HG02938 (cell line): ENCODE data around the gene TDRD5.

ENCODE experiments used
- ATAC-seq: cut with Tn5 transposase; IDR thresholded peaks from one replicate; pipeline ENCODE4 v1.9.1; 2021; ENCODE audit warnings: mild to moderate bottlenecking, moderate library complexity; ENCODE audit not compliant: unreplicated experiment

TDRD5 gene, protein sequence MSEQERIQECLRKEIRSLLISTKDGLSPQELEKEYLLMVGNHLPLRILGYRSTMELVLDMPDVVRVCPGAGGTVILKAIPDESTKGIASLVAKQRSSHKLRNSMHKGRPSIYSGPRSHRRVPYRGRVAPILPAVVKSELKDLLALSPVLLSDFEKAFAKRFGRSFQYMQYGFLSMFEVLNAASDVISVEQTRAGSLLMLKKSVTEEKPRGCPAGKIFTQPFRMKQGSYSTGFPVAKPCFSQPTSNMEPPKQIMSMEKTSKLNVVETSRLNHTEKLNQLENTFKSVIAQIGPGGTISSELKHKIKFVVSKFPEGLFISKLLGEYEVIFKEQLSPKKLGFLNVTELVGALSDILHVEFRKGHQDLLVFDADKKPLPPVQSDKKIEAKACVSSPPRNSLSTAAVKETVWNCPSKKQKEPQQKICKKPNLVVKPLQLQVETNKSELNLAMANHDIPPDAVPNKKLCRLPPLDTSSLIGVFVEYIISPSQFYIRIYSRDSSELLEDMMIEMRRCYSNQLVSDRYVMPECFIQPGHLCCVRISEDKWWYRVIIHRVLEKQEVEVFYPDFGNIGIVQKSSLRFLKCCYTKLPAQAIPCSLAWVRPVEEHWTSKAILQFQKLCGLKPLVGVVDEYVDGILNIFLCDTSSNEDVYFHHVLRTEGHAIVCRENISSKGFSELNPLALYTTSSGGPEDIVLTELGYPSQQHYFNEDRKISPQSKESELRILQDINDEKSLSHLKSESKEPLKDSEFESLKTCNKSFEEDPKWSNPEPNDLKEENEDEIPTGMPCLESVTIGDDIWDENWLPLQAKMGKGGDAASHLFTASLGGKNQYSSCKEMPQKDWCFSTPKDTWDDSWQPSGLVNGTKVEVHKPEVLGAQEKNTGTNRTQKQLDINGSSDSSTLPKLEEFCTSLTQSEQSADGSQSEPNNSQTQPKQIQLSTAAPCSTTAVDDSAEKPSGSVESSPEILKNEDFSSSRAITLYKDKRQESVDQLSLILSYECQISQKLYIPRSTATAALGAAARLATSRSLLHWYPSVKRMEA

DNA sequence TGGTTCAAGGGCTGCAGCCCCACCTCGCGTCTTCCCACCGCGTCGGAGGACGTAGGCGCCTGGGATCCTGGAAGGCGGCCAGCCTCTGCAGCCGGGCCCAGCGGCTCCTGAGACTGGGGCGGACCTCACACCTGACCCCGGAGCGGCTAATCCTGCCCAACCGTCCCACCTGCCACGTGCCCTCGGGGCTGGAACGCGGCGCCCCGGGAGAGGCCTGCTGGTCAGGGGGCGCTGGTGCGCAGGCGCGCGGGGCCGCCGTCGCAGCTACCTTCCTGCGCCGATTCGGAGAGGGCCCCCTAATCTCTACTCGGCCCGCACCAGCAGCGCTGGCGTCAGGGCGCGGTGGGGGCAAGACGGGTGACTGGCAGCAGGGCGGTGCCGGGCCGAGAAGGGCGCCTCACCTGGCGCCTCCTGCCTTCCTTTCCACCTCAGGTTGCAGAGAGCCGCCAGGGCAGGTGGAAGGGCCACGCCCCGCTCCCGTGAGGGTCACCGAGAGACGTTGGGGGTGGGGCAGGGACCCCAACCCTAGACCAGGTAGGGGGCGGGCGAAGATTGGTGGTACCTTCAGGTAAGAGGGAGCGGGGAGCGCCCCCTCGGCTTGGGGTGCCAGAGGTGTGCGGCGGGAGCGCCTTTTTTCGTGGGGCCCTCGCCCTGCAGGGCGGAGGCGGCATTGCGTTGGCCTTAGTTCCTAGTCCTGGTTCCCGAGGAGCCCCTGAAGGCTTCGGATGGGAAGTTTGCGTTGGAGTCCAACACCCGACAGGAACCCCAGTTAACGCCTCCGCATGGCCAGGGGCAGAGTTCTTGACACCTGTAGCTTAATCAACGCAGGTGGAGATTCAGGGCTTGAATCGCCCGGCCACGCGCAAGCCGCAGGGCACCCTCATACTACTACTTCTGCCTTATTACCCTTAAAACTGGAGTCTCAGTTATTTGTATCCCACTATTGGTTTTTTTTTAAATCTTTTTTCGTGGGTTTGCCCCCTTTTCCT is at the start of gene TDRD5:
Gene TDRD5, plus strand, starts transcription at position 241 of the 989 bp plus-strand sequence. CDS start 784 bp downstream, outside the sequence.
- no peak for ATAC-seq

- ATAC-seq = no peak
Observed at GRCh38 chr1:179545321-179545720, 46.3 kb upstream of the TDRD5 start.

DNA sequence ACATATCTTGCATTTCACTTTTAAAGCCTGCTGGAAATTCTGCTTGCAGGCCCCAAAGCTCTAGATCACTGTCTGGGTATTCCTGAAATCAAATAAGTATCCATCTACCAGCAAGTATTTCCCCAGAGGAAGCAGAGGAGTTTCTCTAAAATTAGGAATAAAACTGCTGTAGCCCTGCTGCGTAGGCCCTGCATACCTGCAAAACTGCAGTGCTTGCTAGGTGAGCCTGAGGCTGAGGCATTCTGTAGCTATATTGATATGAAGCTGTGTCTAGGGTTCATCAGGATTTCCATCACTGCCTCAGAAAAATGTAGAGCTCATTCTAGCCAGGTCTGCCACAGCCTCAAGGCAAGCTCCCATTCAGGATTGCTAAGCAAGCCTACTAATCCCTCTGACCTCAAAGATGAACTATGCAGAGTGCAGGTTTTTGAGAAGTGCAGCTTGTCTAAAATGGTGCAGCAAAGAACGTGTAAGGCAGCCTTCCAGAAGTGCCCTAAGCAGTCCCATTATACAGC is 44.6 kb upstream of the TDRD5 start:
- ATAC-seq = no peak

DNA sequence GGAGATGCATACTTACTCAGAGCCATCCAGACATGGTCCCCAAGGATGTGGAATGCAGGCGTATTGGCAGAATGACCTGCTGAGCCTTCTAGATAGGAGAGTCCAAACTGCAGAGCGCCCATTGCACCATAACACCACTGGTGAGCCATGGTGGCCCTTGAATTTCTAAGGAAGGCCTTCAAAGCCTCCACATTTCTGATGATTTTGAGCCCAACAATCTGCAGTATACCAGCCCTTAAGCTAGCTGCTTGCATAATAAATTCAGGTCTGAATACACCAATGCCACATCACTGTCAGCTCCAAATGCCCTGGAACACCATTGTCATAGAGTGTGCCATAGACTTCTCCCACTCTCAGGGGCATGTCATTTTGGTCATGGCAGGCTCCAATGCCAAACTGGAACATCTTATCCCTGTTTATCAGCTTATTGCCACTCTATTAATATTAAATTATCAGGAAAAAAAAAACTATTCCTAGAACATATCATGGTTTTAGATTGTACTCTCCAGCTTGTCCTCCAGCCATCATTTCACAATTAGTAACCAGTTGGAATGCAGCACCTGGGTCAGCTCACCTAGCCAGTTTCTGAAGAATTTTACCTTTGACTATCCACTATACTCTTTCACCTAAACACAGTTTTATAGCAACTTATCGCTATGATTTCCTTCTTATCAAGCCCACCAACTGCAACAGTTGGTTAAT is 42.8 kb upstream of the TDRD5 start:
- ATAC-seq = no peak

DNA sequence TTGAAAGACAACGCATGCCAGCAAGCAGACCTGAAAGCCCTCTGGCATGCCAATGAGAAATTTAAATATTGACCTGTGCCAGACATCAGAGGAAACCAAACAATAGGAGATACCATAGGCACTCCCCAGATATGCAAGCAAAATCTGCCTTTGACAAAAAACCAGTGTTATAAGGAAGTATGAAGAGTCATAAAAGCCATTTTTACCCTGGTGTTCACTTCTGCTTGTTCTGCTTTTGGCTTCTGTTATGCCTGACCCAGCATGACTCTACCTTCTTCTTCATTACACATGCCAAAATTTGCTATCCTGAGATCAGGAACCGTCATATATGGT is 42.3 kb upstream of the TDRD5 start:
- no peak for ATAC-seq

GRCh38 chr1:179550746-179551682 is 40.6 kb upstream of the TDRD5 start:
- ATAC-seq = no peak

DNA sequence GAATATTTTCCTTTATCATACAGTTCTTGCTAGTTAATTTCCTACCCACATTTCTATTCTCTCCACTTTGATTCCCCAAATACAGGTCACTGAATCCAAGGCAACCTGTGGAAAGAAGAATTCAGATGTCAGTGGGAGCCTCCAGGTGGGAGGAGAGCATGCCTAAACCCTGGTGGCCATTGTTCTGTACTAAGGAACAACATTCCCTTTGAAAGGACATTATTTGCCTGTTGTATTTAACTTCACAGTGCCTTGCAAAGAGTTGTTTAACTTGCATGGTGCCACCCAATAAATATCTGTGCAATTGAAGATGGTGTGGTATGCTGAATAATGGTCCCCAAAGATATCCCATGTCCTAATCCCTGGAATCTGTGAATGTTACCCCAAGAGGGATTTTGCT is 37.2 kb upstream of the TDRD5 start:
- no peak for ATAC-seq

DNA sequence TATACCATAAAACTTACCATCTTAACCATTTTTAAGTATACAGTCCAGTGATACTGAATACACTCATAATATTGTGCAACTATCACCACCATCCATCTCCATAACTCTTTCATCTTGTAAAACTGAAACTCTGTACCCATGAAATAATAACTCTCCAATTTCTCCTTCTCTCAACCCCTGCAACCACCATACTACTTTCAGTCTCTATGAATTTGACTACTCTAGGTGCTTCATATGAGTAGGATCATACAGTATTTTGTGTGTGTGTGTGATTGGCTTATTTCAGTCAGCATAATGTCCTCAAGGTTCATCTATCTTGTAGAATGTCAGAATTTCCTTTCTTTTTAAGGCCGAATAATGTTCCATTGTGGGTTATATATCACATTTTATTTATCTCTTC is 33.6 kb upstream of the TDRD5 start:
- no peak for ATAC-seq

DNA sequence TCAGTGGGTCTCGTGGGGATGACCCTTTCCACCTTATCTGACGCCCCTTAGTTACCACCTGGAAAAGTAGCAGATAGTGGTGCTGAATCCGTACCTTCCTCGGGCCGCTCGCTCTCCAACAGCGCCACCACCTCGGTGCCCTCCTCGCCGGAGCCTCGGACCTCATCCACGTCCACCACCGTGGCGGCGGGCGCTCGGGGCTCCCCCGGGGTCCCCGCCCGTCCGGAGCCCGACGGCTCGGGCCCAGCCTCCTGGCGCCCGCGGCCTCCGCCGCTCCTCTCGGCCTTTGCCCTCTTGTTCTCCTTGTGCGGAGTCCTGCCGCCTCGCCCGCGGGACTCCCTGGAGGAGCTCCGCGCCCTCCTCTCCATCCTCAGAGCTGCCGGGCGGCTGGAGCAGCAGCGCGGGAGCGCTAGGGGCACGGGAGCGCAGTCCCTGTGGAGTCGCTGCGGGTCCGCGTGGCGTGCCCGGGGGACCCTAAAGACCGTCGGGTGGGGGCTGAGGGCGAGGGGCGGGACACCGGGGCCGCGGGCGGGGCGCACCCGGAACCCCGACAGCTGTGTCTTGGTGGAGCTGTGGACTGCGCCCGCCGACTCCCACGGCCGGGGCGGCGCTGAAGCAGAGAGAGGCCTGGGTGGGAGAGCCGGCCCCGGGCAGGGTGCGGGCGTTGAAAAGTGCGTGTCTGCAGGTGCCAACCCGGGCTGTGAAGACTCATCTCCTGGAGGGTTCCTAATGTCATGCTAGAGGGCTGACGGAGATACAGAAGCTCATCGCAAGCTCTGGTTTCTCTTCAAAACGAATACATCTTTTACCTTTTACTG is 15.9 kb upstream of the TDRD5 start, which contains the start of gene NPHS2:
Gene NPHS2, minus strand, starts transcription at position 452 of the 818 bp plus-strand sequence. Its CDS starts 84 bp downstream, at position 368.
- ATAC-seq = no peak

- no peak for ATAC-seq
Observed at GRCh38 chr1:179576509-179576908, 15.1 kb upstream of the TDRD5 start.

DNA sequence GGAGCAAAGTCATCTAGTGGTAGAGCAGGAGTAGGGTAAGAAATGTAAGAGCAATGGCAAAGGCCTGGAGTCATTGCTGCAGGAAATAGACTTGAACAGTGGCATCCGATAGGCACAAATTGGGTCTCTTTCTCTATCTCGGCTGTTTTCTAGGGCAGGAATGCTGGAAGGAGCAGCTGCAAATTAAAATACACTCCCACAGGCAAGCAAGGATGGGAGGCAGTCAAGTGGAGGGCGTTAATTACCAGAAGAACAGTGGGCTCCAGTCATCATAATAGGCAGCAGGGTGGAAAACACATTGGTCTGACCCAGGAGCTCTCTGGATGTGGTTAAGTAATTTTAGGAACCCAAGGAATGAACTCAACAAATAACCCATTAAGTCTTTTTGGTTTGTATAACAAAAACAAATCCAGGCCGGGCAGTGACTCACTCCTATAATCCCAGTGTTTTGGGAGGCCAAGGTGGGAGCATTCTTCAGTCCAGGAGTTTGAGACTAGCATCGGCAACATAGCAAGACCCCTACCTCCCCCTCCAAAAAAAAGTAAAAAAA is 7.8 kb upstream of the TDRD5 start:
- no peak for ATAC-seq

- ATAC-seq = no peak
Observed at GRCh38 chr1:179586107-179586823, 5.4 kb upstream of the TDRD5 start.

DNA sequence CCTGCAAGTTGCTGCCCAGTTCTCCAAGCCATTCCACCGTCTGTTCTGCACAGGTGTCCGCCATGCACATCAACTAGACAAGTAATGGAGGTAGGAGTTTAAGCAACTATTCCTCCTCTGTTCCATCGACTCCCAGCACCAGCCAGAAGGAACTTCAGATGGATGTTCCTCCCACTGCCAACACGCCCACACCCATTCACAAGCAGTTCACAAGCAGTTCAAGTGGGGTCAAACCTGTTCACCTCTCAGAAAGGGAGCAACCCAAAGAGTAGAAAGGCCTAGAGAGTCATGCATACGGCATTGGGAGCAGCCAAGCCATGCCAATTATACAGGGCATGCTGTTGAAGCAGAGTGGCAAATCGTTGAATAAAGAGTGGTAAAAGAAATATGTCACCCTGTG is 4.3 kb upstream of the TDRD5 start:
- no peak for ATAC-seq

DNA sequence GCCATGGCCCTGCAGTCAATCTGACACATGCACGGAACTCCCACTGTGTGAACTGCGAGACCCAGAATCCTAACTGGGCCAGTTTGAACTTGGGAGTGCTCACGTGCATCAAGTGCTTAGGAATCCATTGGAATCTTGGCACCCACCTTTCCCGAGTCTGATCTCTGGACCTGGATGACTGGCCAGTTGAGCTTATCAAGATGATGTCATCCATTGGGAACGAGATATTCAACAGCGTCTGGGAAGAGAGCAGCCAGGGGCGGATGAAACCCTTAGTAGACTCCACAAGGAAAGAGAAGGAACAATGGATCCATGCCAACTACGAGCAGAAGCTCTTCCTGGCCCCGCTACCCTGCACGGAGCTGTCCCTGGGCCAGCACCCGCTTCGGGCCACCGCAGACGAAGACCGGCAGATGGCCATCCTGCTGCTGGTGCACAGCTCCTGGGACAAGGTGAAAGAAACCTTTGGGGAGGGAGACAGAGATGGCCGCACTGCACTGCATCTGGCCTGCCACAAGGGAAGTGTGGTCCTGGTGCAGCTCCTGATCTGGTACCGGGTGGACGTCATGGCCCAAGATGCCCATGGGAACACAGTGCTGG is 3.1 kb upstream of the TDRD5 start:
- ATAC-seq = no peak

GRCh38 chr1:179589509-179589908 is 2.1 kb upstream of the TDRD5 start:
- ATAC-seq = no peak

- no peak for ATAC-seq
Observed at GRCh38 chr1:179590671-179591070, 961 bp upstream of the TDRD5 start.
